WERI-Rb-1 (cell line): ENCODE results near the gene EPN3.
A peak's percentile ranks its signal among the peaks of the same experiment; 100 is the strongest.

ENCODE experiments used
- DNase-seq: peaks from one replicate; pipeline ENCODE4 v3.0.0-alpha.2; 2020
- H3K27ac ChIP-seq: fragments of 250-450 bp; sonication (Bioruptor Pico); 2 replicates; pipeline ENCODE4 v1.5.1; 2020; ENCODE audit warnings: mild to moderate bottlenecking, moderate library complexity
- H3K27me3 ChIP-seq: fragments of 250-450 bp; sonication (Bioruptor Pico); 2 replicates; pipeline ENCODE4 v1.5.1; 2021; ENCODE audit warnings: mild to moderate bottlenecking, low read depth, moderate library complexity; ENCODE audit not compliant: insufficient read depth, severe bottlenecking
- H3K36me3 ChIP-seq: fragments of 250-450 bp; sonication (Bioruptor Pico); 2 replicates; pipeline ENCODE4 v1.5.1; 2020; ENCODE audit warnings: mild to moderate bottlenecking, moderate library complexity
- H3K4me3 ChIP-seq: 2 replicates; pipeline ENCODE4 v1.5.1; 2011; ENCODE audit warnings: low read depth, mild to moderate bottlenecking, control low read depth, low read length
- H3K9me3 ChIP-seq: fragments of 250-450 bp; sonication (Bioruptor Pico); 2 replicates; pipeline ENCODE4 v1.5.1; 2021; ENCODE audit warnings: mild to moderate bottlenecking, moderate library complexity; ENCODE audit not compliant: severe bottlenecking
- CTCF ChIP-seq: IDR thresholded peaks from 2 replicates; pipeline ENCODE4 v1.5.1; 2011; ENCODE audit warnings: low read depth, mild to moderate bottlenecking, control low read depth, inconsistent platforms, low read length

The EPN3 gene

GRCh38 chr17:50584749-50585148 is 52.2 kb downstream of the EPN3 start:
- no peak for DNase-seq
- TF ChIP-seq CTCF, result no peak
- H3K27me3 ChIP-seq, result no peaks in the 10 kb centered on the region

GRCh38 chr17:50585346-50585745 is 52.8 kb downstream of the EPN3 start:
- H3K4me3 ChIP-seq, result no peak overlapping the region
- no peak for DNase-seq
- no peak for TF ChIP-seq CTCF
- H3K27ac ChIP-seq, result peak overlapping the region; percentile 95
- no peaks in the 10 kb centered on the region for H3K27me3 ChIP-seq
- no peaks in the 10 kb centered on the region for H3K9me3 ChIP-seq
- peaks cover 72% of the 10 kb centered on the region for H3K36me3 ChIP-seq

More at GRCh38 chr17:50584749-50585148, 52.2 kb downstream of the EPN3 start:
- Histone ChIP-seq H3K36me3 (peaks cover 74% of the 10 kb centered on the region), H3K27ac (peak overlapping the region; percentile 95), H3K9me3 (no peaks in the 10 kb centered on the region), H3K4me3 (no peak overlapping the region)

GRCh38 chr17:50585891-50586290 is 53.4 kb downstream of the EPN3 start:
- H3K4me3 ChIP-seq, result peak overlapping the region; percentile 29
- H3K27ac ChIP-seq, result peak overlapping the region; percentile 95
- peak; percentile 63 for DNase-seq
- TF ChIP-seq CTCF, result no peak
- no peaks in the 10 kb centered on the region for H3K27me3 ChIP-seq
- H3K36me3 ChIP-seq, result peaks cover 72% of the 10 kb centered on the region
- H3K9me3 ChIP-seq, result no peaks in the 10 kb centered on the region

GRCh38 chr17:50586421-50587247 is 54.1 kb downstream of the EPN3 start:
- H3K36me3 ChIP-seq, result peaks cover 72% of the 10 kb centered on the region
- TF ChIP-seq CTCF, result no peak
- H3K27ac ChIP-seq, result peak overlapping the region; percentile 95
- H3K27me3 ChIP-seq, result no peaks in the 10 kb centered on the region
- H3K4me3 ChIP-seq, result peak overlapping the region; percentile 29
- no peaks in the 10 kb centered on the region for H3K9me3 ChIP-seq
- peak; percentile 97 for DNase-seq

GRCh38 chr17:50587571-50587970 is 55.0 kb downstream of the EPN3 start:
- Histone ChIP-seq H3K36me3 (peaks cover 72% of the 10 kb centered on the region), H3K27me3 (no peaks in the 10 kb centered on the region), H3K9me3 (no peaks in the 10 kb centered on the region), H3K27ac (peak overlapping the region; percentile 95), H3K4me3 (no peak overlapping the region)
- DNase-seq, result no peak
- no peak for TF ChIP-seq CTCF
